WTC11 (cell line): Measurements from ENCODE around the gene KCNK5. TPM values are rescaled to one million over a fixed set of nuclear protein-coding genes. Genes with fewer than 3 reads are reported as not detected.
A peak's percentile ranks its signal among the peaks of the same experiment; 100 is the strongest.

Experiments used
- ATAC-seq: fragments of 200-7000 bp; cut with Tn5 transposase; 2 replicates; pipeline ENCODE4 v1.10.0; 2021; ENCODE audit warnings: mild to moderate bottlenecking, moderate library complexity
- Bru-seq: library from RNA; stranded (reverse); fragments of 400-500 nt; gene quantifications from one replicate; lab custom pipeline; 2021; lab: Mats Ljungman, UMichigan
- CTCF ChIA-PET: fragments of 300-600 bp; sonication (Branson Sonifier 250); formaldehyde crosslinking; loops from one replicate; lab custom pipeline; 2021; ENCODE audit warnings: antibody characterized with exemption; lab: Charles Lee
- POLR2A ChIA-PET: fragments of 350-600 bp; sonication (Branson Sonifier 250); formaldehyde crosslinking; loops from one replicate; lab custom pipeline; 2021; ENCODE audit warnings: antibody characterized with exemption; lab: Charles Lee
- DNase-seq: peaks from one replicate; pipeline ENCODE4 v3.0.0; 2021; ENCODE audit warnings: low spot score
- H3K27ac Mint-ChIP-seq: 2 replicates; pipeline ENCODE4 v1.8.0; 2021; ENCODE audit warnings: mixed read lengths
- H3K27me3 Mint-ChIP-seq: 2 replicates; pipeline ENCODE4 v1.8.0; 2021; ENCODE audit warnings: low read depth, mild to moderate bottlenecking, moderate library complexity, mixed read lengths
- H3K36me3 Mint-ChIP-seq: 2 replicates; pipeline ENCODE4 v1.8.0; 2021; ENCODE audit warnings: mixed read lengths
- H3K4me1 Mint-ChIP-seq: 2 replicates; pipeline ENCODE4 v1.8.0; 2022; ENCODE audit warnings: mixed read lengths
- H3K4me3 Mint-ChIP-seq: 2 replicates; pipeline ENCODE4 v1.8.0; 2021; ENCODE audit warnings: mild to moderate bottlenecking, moderate library complexity, mixed read lengths
- H3K9me3 Mint-ChIP-seq: 2 replicates; pipeline ENCODE4 v1.8.0; 2021; ENCODE audit warnings: mixed read lengths
- ATF1 ChIP-seq: sonication (generic); formaldehyde crosslinking; IDR thresholded peaks from 2 replicates; pipeline ENCODE4 v1.8.1; 2023; ENCODE audit warnings: mild to moderate bottlenecking, moderate library complexity, missing genetic modification reagents
- CREB1 ChIP-seq: sonication (generic); formaldehyde crosslinking; IDR thresholded peaks from 2 replicates; pipeline ENCODE4 v1.8.0; 2023; ENCODE audit warnings: mild to moderate bottlenecking, missing genetic modification reagents
- ESRRA ChIP-seq: sonication (generic); formaldehyde crosslinking; IDR thresholded peaks from 2 replicates; pipeline ENCODE4 v1.8.1; 2022; ENCODE audit warnings: mild to moderate bottlenecking, missing genetic modification reagents, borderline replicate concordance
- NR1H2 ChIP-seq: sonication (generic); formaldehyde crosslinking; IDR thresholded peaks from 2 replicates; pipeline ENCODE4 v1.9.0; 2021; ENCODE audit warnings: mild to moderate bottlenecking, moderate library complexity, missing genetic modification reagents
- OVOL2 ChIP-seq: fragments of 250-450 bp; sonication (Bioruptor Pico); IDR thresholded peaks from 2 replicates; pipeline ENCODE4 v1.9.0; 2021; ENCODE audit warnings: mild to moderate bottlenecking, borderline replicate concordance
- PRRX2 ChIP-seq: fragments of 250-450 bp; sonication (Bioruptor Pico); IDR thresholded peaks from 2 replicates; pipeline ENCODE4 v1.8.0; 2021; ENCODE audit warnings: mild to moderate bottlenecking
- RELA ChIP-seq: sonication (generic); formaldehyde crosslinking; IDR thresholded peaks from 2 replicates; pipeline ENCODE4 v1.8.1; 2022; ENCODE audit warnings: missing genetic modification reagents, mild to moderate bottlenecking, borderline replicate concordance
- TEAD1 ChIP-seq: sonication (generic); formaldehyde crosslinking; IDR thresholded peaks from 2 replicates; pipeline ENCODE4 v1.8.0; 2022; ENCODE audit warnings: mild to moderate bottlenecking, missing genetic modification reagents
- ZNF263 ChIP-seq: sonication (generic); formaldehyde crosslinking; IDR thresholded peaks from 2 replicates; pipeline ENCODE4 v1.8.1; 2022; ENCODE audit warnings: low read depth, mild to moderate bottlenecking, moderate library complexity, missing genetic modification reagents
- long read RNA-seq, 3 experiments: library from RNA in 1 of 3; library from capped mRNA in 1 of 3; library from polyadenylated mRNA in 1 of 3; unstranded in 2 of 3; stranded (forward) in 1 of 3; transcript quantifications; one replicate each; pipeline ENCODE4 v2.0.0, GENCODE V29; 2021
- total RNA-seq: library from RNA; stranded (reverse); gene quantifications from 3 replicates; pipeline ENCODE4 v1.2.3, GENCODE V29; 2021
- TF ChIP-seq, protein P1 (sequence below): sonication (generic); formaldehyde crosslinking; IDR thresholded peaks from 2 replicates; pipeline ENCODE4 v1.8.0; 2022; ENCODE audit warnings: mild to moderate bottlenecking, missing genetic modification reagents
- TF ChIP-seq, protein P2 (sequence below): sonication (generic); formaldehyde crosslinking; IDR thresholded peaks from 2 replicates; pipeline ENCODE4 v1.8.0; 2023; ENCODE audit warnings: missing genetic modification reagents, mild to moderate bottlenecking, borderline replicate concordance
- TF ChIP-seq, protein P3 (sequence below): sonication (generic); formaldehyde crosslinking; IDR thresholded peaks from 2 replicates; pipeline ENCODE4 v1.8.0; 2022; ENCODE audit warnings: mild to moderate bottlenecking, missing genetic modification reagents
- TF ChIP-seq, protein P4 (sequence below): sonication (generic); formaldehyde crosslinking; IDR thresholded peaks from 2 replicates; pipeline ENCODE4 v1.8.1; 2022; ENCODE audit warnings: low read depth, missing genetic modification reagents, borderline replicate concordance
- TF ChIP-seq, protein P5 (sequence below): fragments of 250-450 bp; sonication (Bioruptor Pico); conservative IDR thresholded peaks from 2 replicates; pipeline ENCODE4 v1.9.0; 2021; ENCODE audit warnings: mild to moderate bottlenecking
- TF ChIP-seq, protein P6 (sequence below): sonication (generic); formaldehyde crosslinking; IDR thresholded peaks from 2 replicates; pipeline ENCODE4 v1.8.1; 2023; ENCODE audit warnings: mild to moderate bottlenecking, missing genetic modification reagents
- TF ChIP-seq, protein P7 (sequence below): sonication (generic); formaldehyde crosslinking; IDR thresholded peaks from 2 replicates; pipeline ENCODE4 v1.8.0; 2022; ENCODE audit warnings: mild to moderate bottlenecking, missing genetic modification reagents
- TF ChIP-seq, protein P8 (sequence below): fragments of 250-450 bp; sonication (Bioruptor Pico); IDR thresholded peaks from 2 replicates; pipeline ENCODE4 v1.9.0; 2021; ENCODE audit warnings: moderate library complexity, mild to moderate bottlenecking, inconsistent platforms, borderline replicate concordance

The KCNK5 gene, protein sequence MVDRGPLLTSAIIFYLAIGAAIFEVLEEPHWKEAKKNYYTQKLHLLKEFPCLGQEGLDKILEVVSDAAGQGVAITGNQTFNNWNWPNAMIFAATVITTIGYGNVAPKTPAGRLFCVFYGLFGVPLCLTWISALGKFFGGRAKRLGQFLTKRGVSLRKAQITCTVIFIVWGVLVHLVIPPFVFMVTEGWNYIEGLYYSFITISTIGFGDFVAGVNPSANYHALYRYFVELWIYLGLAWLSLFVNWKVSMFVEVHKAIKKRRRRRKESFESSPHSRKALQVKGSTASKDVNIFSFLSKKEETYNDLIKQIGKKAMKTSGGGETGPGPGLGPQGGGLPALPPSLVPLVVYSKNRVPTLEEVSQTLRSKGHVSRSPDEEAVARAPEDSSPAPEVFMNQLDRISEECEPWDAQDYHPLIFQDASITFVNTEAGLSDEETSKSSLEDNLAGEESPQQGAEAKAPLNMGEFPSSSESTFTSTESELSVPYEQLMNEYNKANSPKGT
- total RNA-seq (31.7 to 41.8 TPM (median 34.3 TPM) in 3 replicates), Bru-seq, nascent RNA (percentile 84 among the genes with signal in this experiment)
- long read RNA-seq, experiment 1, transcript KCNK5-201 (5 exons, 3,756 nt): major isoform, 95 of 136 reads
- long read RNA-seq, experiment 1, partial matches to known transcripts: 8 of 136 reads
- long read RNA-seq, experiment 1, other reads (novel, unspliced or antisense): 33 of 136 reads
- long read RNA-seq, experiment 2, transcript KCNK5-201 (5 exons, 3,756 nt): major isoform, 16 of 46 reads
- long read RNA-seq, experiment 2, partial matches to known transcripts: 2 of 46 reads
- long read RNA-seq, experiment 2, other reads (novel, unspliced or antisense): 28 of 46 reads
- long read RNA-seq, experiment 3: 0 reads

DNA sequence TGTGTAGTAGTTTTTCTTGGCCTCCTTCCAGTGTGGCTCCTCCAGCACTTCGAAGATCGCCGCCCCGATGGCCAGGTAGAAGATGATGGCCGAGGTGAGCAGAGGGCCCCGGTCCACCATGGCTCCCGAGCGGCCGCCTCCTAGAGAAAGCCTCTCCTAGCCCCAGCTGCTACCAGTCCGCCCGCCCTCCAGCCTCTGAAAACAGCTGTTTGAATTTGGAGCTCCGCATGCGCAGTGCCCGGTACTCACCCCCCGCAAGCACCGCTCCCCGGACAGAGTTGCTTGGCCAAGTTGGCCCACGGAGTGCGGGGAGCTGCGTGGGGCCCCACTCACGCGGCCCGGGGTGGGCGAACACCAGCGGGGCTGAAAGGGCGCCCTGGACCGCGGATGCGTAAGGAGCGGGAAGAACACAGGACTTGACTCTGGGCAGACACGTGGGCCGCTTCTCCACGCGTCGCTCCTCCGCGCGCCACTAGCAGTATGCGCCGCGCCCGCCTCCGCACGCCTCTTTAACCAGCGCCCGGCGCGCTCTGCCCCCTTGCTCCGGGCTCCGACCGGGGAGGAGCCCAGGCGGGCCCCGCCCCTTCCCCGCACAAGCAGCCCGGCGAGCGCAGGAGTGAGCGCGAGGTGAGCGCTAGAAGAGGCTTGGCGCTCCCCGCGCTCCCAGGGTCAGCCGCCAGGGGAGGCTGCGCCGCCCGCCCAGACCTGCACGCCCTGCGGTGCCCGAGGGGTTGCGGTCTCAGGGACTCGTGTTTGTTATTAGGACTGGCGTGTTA, at the start of gene KCNK5:
TSS of gene KCNK5 (minus strand) at position 484 of the 776 bp plus-strand sequence. CDS start at position 120, 364 bp downstream.
- peak; percentile 87 for ATAC-seq
- H3K9me3 Mint-ChIP-seq: no peaks in the 10 kb centered on the region
- ChIA-PET POLR2A (no interaction called here), CTCF (interaction anchor here (0.5 to 8.3 kb wide), 14 partner anchors 10 to 73 kb away, joined by 3 to 122 read pairs (median 4); no protein-coding TSS in a partner anchor)
- peaks cover 83% of the 10 kb centered on the region for H3K4me1 Mint-ChIP-seq
- no peaks in the 10 kb centered on the region for H3K27me3 Mint-ChIP-seq
- H3K27ac Mint-ChIP-seq: peak within 1 kb of the TSS; percentile 91
- peak within 1 kb of the TSS; percentile 89 for H3K4me3 Mint-ChIP-seq
- peaks cover 14% of the 10 kb centered on the region for H3K36me3 Mint-ChIP-seq
- DNase-seq: peak; percentile 92
- TF ChIP-seq OVOL2 (CRISPR knock-in tag) (no peak), ZNF263 (CRISPR knock-in tag) (no peak), CREB1 (peak; percentile 63; the same call in 1 of the 2 replicates), TEAD1 (CRISPR knock-in tag) (0 out of 2 replicates have a peak, but pooled peaks have one; percentile 55), NR1H2 (CRISPR knock-in tag) (peak; percentile 61; the same call in 1 of the 2 replicates), ATF1 (no peak), RELA (no peak), PRRX2 (CRISPR knock-in tag) (no peak), ESRRA (CRISPR knock-in tag) (no peak)
- TF ChIP-seq, protein P1, sequence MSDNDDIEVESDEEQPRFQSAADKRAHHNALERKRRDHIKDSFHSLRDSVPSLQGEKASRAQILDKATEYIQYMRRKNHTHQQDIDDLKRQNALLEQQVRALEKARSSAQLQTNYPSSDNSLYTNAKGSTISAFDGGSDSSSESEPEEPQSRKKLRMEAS: peak; percentile 82
- TF ChIP-seq, protein P2, sequence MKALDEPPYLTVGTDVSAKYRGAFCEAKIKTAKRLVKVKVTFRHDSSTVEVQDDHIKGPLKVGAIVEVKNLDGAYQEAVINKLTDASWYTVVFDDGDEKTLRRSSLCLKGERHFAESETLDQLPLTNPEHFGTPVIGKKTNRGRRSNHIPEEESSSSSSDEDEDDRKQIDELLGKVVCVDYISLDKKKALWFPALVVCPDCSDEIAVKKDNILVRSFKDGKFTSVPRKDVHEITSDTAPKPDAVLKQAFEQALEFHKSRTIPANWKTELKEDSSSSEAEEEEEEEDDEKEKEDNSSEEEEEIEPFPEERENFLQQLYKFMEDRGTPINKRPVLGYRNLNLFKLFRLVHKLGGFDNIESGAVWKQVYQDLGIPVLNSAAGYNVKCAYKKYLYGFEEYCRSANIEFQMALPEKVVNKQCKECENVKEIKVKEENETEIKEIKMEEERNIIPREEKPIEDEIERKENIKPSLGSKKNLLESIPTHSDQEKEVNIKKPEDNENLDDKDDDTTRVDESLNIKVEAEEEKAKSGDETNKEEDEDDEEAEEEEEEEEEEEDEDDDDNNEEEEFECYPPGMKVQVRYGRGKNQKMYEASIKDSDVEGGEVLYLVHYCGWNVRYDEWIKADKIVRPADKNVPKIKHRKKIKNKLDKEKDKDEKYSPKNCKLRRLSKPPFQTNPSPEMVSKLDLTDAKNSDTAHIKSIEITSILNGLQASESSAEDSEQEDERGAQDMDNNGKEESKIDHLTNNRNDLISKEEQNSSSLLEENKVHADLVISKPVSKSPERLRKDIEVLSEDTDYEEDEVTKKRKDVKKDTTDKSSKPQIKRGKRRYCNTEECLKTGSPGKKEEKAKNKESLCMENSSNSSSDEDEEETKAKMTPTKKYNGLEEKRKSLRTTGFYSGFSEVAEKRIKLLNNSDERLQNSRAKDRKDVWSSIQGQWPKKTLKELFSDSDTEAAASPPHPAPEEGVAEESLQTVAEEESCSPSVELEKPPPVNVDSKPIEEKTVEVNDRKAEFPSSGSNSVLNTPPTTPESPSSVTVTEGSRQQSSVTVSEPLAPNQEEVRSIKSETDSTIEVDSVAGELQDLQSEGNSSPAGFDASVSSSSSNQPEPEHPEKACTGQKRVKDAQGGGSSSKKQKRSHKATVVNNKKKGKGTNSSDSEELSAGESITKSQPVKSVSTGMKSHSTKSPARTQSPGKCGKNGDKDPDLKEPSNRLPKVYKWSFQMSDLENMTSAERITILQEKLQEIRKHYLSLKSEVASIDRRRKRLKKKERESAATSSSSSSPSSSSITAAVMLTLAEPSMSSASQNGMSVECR (CRISPR knock-in tag): peak; percentile 84; the same call in 1 of the 2 replicates
- TF ChIP-seq, protein P3, sequence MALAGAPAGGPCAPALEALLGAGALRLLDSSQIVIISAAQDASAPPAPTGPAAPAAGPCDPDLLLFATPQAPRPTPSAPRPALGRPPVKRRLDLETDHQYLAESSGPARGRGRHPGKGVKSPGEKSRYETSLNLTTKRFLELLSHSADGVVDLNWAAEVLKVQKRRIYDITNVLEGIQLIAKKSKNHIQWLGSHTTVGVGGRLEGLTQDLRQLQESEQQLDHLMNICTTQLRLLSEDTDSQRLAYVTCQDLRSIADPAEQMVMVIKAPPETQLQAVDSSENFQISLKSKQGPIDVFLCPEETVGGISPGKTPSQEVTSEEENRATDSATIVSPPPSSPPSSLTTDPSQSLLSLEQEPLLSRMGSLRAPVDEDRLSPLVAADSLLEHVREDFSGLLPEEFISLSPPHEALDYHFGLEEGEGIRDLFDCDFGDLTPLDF: peak; percentile 42; the same call in 1 of the 2 replicates
- TF ChIP-seq, protein P4, sequence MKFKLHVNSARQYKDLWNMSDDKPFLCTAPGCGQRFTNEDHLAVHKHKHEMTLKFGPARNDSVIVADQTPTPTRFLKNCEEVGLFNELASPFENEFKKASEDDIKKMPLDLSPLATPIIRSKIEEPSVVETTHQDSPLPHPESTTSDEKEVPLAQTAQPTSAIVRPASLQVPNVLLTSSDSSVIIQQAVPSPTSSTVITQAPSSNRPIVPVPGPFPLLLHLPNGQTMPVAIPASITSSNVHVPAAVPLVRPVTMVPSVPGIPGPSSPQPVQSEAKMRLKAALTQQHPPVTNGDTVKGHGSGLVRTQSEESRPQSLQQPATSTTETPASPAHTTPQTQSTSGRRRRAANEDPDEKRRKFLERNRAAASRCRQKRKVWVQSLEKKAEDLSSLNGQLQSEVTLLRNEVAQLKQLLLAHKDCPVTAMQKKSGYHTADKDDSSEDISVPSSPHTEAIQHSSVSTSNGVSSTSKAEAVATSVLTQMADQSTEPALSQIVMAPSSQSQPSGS (CRISPR knock-in tag): no peak
- TF ChIP-seq, protein P5, sequence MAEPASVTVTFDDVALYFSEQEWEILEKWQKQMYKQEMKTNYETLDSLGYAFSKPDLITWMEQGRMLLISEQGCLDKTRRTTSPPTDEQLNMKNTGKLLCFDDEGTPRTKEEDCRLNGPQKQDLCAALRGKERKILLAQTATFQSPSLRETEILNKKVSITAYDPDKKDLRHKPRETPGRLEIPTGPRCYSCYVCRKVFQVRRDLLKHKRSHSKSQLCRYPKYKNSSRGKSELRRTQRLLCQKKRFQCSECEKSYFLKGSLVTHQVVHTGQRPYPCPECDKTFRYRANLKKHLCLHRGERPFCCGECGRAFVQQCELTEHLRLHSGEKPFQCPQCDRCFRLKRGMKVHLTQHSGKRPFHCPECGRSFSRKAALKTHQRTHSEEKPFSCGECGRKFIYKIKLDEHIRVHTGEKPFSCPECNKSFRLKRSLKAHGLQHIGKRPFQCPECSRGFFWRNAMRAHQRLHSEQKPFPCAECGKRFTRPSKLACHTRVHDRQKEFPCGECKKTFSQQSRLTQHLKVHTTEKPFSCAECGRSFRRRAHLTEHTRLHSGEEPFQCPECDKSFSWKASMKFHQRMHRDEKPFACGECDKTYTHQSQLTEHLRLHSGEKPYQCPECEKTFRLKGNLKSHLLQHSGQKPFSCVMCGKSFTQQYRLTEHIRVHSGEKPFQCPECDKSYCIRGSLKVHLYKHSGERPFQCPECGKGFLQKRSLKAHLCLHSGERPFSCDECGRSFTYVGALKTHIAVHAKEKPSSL (CRISPR knock-in tag): no peak
- TF ChIP-seq, protein P6, sequence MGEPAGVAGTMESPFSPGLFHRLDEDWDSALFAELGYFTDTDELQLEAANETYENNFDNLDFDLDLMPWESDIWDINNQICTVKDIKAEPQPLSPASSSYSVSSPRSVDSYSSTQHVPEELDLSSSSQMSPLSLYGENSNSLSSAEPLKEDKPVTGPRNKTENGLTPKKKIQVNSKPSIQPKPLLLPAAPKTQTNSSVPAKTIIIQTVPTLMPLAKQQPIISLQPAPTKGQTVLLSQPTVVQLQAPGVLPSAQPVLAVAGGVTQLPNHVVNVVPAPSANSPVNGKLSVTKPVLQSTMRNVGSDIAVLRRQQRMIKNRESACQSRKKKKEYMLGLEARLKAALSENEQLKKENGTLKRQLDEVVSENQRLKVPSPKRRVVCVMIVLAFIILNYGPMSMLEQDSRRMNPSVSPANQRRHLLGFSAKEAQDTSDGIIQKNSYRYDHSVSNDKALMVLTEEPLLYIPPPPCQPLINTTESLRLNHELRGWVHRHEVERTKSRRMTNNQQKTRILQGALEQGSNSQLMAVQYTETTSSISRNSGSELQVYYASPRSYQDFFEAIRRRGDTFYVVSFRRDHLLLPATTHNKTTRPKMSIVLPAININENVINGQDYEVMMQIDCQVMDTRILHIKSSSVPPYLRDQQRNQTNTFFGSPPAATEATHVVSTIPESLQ (CRISPR knock-in tag): no peak
- TF ChIP-seq, protein P7, sequence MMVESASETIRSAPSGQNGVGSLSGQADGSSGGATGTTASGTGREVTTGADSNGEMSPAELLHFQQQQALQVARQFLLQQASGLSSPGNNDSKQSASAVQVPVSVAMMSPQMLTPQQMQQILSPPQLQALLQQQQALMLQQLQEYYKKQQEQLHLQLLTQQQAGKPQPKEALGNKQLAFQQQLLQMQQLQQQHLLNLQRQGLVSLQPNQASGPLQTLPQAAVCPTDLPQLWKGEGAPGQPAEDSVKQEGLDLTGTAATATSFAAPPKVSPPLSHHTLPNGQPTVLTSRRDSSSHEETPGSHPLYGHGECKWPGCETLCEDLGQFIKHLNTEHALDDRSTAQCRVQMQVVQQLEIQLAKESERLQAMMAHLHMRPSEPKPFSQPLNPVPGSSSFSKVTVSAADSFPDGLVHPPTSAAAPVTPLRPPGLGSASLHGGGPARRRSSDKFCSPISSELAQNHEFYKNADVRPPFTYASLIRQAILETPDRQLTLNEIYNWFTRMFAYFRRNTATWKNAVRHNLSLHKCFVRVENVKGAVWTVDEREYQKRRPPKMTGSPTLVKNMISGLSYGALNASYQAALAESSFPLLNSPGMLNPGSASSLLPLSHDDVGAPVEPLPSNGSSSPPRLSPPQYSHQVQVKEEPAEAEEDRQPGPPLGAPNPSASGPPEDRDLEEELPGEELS: peak; percentile 67; the same call in 1 of the 2 replicates
- TF ChIP-seq, protein P8, sequence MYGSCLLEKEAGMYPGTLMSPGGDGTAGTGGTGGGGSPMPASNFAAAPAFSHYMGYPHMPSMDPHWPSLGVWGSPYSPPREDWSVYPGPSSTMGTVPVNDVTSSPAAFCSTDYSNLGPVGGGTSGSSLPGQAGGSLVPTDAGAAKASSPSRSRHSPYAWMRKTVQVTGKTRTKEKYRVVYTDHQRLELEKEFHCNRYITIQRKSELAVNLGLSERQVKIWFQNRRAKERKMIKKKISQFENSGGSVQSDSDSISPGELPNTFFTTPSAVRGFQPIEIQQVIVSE (CRISPR knock-in tag): no peak
